K562 (cell line): Measurements from ENCODE around the gene SIAE. TPM values are rescaled to one million over a fixed set of nuclear protein-coding genes. Genes with fewer than 3 reads are reported as not detected.

Experiments
- GATAD2B ChIP-seq: fragments of 450-650 bp; IDR thresholded peaks from 2 replicates; pipeline ENCODE4 v1.6.1; 2017; ENCODE audit warnings: mild to moderate bottlenecking, borderline replicate concordance
- HNRNPL ChIP-seq: fragments of 200-400 bp; formaldehyde crosslinking; IDR thresholded peaks from 2 replicates; pipeline ENCODE4 v1.6.1; 2017; ENCODE audit warnings: low read depth, mild to moderate bottlenecking, low read length
- HSF4 ChIP-seq: fragments of 250-450 bp; sonication (Bioruptor Pico); IDR thresholded peaks from 2 replicates; pipeline ENCODE4 v2.1.2; 2022; ENCODE audit warnings: mild to moderate bottlenecking, moderate library complexity, borderline replicate concordance
- KDM2B ChIP-seq: fragments of 250-450 bp; sonication (Bioruptor Pico); IDR thresholded peaks from 2 replicates; pipeline ENCODE4 v1.8.0; 2021; ENCODE audit warnings: mild to moderate bottlenecking, moderate library complexity
- LEF1 ChIP-seq: fragments of 450-650 bp; IDR thresholded peaks from 2 replicates; pipeline ENCODE4 v1.6.1; 2016; ENCODE audit warnings: mild to moderate bottlenecking
- NFE2 ChIP-seq: IDR thresholded peaks from 2 replicates; pipeline ENCODE4 v1.6.1; 2014; ENCODE audit warnings: antibody characterized with exemption, low read depth
- NKRF ChIP-seq: fragments of 450-650 bp; IDR thresholded peaks from 2 replicates; pipeline ENCODE4 v1.6.1; 2016; ENCODE audit warnings: borderline replicate concordance
- PKNOX1 ChIP-seq: fragments of 450-650 bp; IDR thresholded peaks from 2 replicates; pipeline ENCODE4 v1.6.1; 2016
- PTRF ChIP-seq: fragments of 450-650 bp; IDR thresholded peaks from 2 replicates; pipeline ENCODE4 v1.6.1; 2016; ENCODE audit warnings: mild to moderate bottlenecking, missing genetic modification characterization, missing compliant biosample characterization
- TAF1 ChIP-seq: IDR thresholded peaks from 2 replicates; pipeline ENCODE4 v1.6.1; 2011; ENCODE audit warnings: mild to moderate bottlenecking, low read length, moderate library complexity; ENCODE audit not compliant: insufficient read depth, control insufficient read depth, severe bottlenecking; ENCODE audit errors: extremely low read depth
- TCF7L2 ChIP-seq: fragments of 150-350 bp; IDR thresholded peaks from 2 replicates; pipeline ENCODE4 v1.6.1; 2016; ENCODE audit warnings: low read depth, mild to moderate bottlenecking, low read length, moderate library complexity
- TFAP4 ChIP-seq: sonication (generic); formaldehyde crosslinking; IDR thresholded peaks from 2 replicates; pipeline ENCODE4 v1.8.0; 2022; ENCODE audit warnings: missing genetic modification reagents, mild to moderate bottlenecking, moderate library complexity, borderline replicate concordance
- TRIM28 ChIP-seq: fragments of 450-650 bp; IDR thresholded peaks from 2 replicates; pipeline ENCODE4 v1.6.1; 2017
- ZBTB5 ChIP-seq: fragments of 450-650 bp; IDR thresholded peaks from 2 replicates; pipeline ENCODE4 v1.6.1; 2017; ENCODE audit warnings: antibody characterized with exemption
- ZNF140 ChIP-seq: fragments of 250-450 bp; sonication (Bioruptor Pico); IDR thresholded peaks from 2 replicates; pipeline ENCODE4 v1.8.0; 2021; ENCODE audit warnings: moderate library complexity, mild to moderate bottlenecking, inconsistent platforms
- ZNF592 ChIP-seq: fragments of 450-650 bp; IDR thresholded peaks from 2 replicates; pipeline ENCODE4 v1.6.1; 2017; ENCODE audit warnings: antibody characterized with exemption, mild to moderate bottlenecking
- polyA plus RNA-seq, 8 experiments: library from polyadenylated mRNA; depleted of rRNA in 4 of 8; stranded (reverse) in 5 of 8; unstranded in 3 of 8; fragments of >200 nt; fragmentation: Nextera tagmentation in 2 of 8; fragmentation: Illumina TruSeq in 1 of 8; extraction: Ambion mirVana in 2 of 8; extraction: Trizol in 1 of 8; gene quantifications; 2 replicates each; pipeline versions ENCODE4 v1.2.1 to v1.2.3, GENCODE V29; 2011 to 2014; ENCODE audit warnings: inconsistent platforms in 1 of 8, missing spikeins in 1 of 8
- total RNA-seq, 7 experiments: library from RNA; depleted of rRNA in 6 of 7; stranded (reverse); fragments of >200 nt in 6 of 7; fragmentation: Illumina TruSeq in 2 of 7; extraction: Trizol in 2 of 7; gene quantifications; 2 replicates each; pipeline versions ENCODE4 v1.2.1 to v1.2.3, GENCODE V29; 2011 to 2021; ENCODE audit warnings: low replicate concordance in 1 of 7

SIAE gene
- total and polyA plus RNA-seq, 9 of the 15 experiments (the other 6 are each of a cell fraction or from before 2014, with no cell fraction given), result 0.89 to 9.6 (median 3.7) TPM

- peak; percentile 46; the same call in 1 of the 2 replicates for TF ChIP-seq PKNOX1
- no peak for TF ChIP-seq PTRF (tag)
- TF ChIP-seq TAF1, result peak; percentile 94
- no peak; the same call in 1 of the 2 replicates for TF ChIP-seq KDM2B (CRISPR knock-in tag)
- no peak for TF ChIP-seq ZBTB5
- TF ChIP-seq NKRF, result no peak
- no peak for TF ChIP-seq TRIM28
- peak; percentile 47; the same call in 1 of the 2 replicates for TF ChIP-seq ZNF592
- TF ChIP-seq HSF4, result no peak
- no peak for TF ChIP-seq NFE2
- TF ChIP-seq ZNF140 (CRISPR knock-in tag), result no peak
- TF ChIP-seq TFAP4 (CRISPR knock-in tag), result peak; percentile 85
- TF ChIP-seq HNRNPL, result no peak
- TF ChIP-seq GATAD2B, result peak; percentile 33; the same call in 1 of the 2 replicates
- TF ChIP-seq TCF7L2, result no peak
- TF ChIP-seq LEF1, result no peak
These were observed 50.7 kb downstream of the SIAE start, which contains the start of gene TBRG1 (continued) for GRCh38 chr11:124622531-124623451.
